CD4-positive, alpha-beta T cell treated with Interleukin-15 for 1 hour (primary cell): ENCODE measurements around the gene PICALM.

Experiments
- DNase-seq: peaks from one replicate; pipeline ENCODE4 v3.0.0-alpha.2; 2020

PICALM gene

GRCh38 chr11:86043765-86044503 lies 24.9 kb downstream of the PICALM start:
- DNase-seq = no peak

GRCh38 chr11:86041975-86042378 lies 26.9 kb downstream of the PICALM start:
- peak; percentile 63 for DNase-seq

- DNase-seq = no peak
Measured at GRCh38 chr11:86040919-86041850, 27.7 kb downstream of the PICALM start.

- no peak for DNase-seq
Measured at GRCh38 chr11:86039094-86039493, 29.8 kb downstream of the PICALM start.

GRCh38 chr11:86037743-86038142 lies 31.1 kb downstream of the PICALM start:
- no peak for DNase-seq

- no peak for DNase-seq
Measured at GRCh38 chr11:86035920-86036319, 33.0 kb downstream of the PICALM start.

GRCh38 chr11:86035164-86035563 lies 33.7 kb downstream of the PICALM start:
- no peak for DNase-seq

GRCh38 chr11:86034710-86035109 lies 34.2 kb downstream of the PICALM start:
- DNase-seq = no peak

GRCh38 chr11:86021377-86021776 lies 47.5 kb downstream of the PICALM start:
- no peak for DNase-seq

- no peak for DNase-seq
Measured at GRCh38 chr11:86018249-86018648, 50.6 kb downstream of the PICALM start.

- DNase-seq = no peak
Measured at GRCh38 chr11:86016451-86016850, 52.4 kb downstream of the PICALM start.

- DNase-seq = no peak
Measured at GRCh38 chr11:86015699-86016098, 53.2 kb downstream of the PICALM start.

GRCh38 chr11:86014221-86014620 lies 54.7 kb downstream of the PICALM start:
- DNase-seq = no peak

- no peak for DNase-seq
Measured at GRCh38 chr11:86013713-86014112, 55.2 kb downstream of the PICALM start.

GRCh38 chr11:86011175-86011574 lies 57.7 kb downstream of the PICALM start:
- DNase-seq = no peak

- no peak for DNase-seq
Measured at GRCh38 chr11:86003654-86004053, 65.2 kb downstream of the PICALM start.

GRCh38 chr11:86002431-86002830 lies 66.5 kb downstream of the PICALM start:
- DNase-seq = no peak

- no peak for DNase-seq
Measured at GRCh38 chr11:85991508-85991907, 77.4 kb downstream of the PICALM start.

- no peak for DNase-seq
Measured at GRCh38 chr11:85989746-85990145, 79.1 kb downstream of the PICALM start.

- no peak for DNase-seq
Measured at GRCh38 chr11:85988780-85989179, 80.1 kb downstream of the PICALM start.

- no peak for DNase-seq
Measured at GRCh38 chr11:85977751-85978160, 91.1 kb downstream of the PICALM start.

- DNase-seq = no peak
Measured at GRCh38 chr11:85976525-85976924, 92.4 kb downstream of the PICALM start.

GRCh38 chr11:85974122-85974521 lies 94.8 kb downstream of the PICALM start:
- no peak for DNase-seq

GRCh38 chr11:85970593-85970992 lies 98.3 kb downstream of the PICALM start:
- DNase-seq = no peak
